OCI-LY7 (cell line): ENCODE measurements around the gene UBE2G2. TPM values are rescaled to one million over a fixed set of nuclear protein-coding genes. Genes with fewer than 3 reads are reported as not detected.

Source experiments
- BruUV-seq: library from RNA; stranded (reverse); fragments of 400-500 nt; replicated peaks from 2 replicates; lab custom pipeline; 2021; lab: Mats Ljungman, UMichigan
- CTCF ChIA-PET: fragments of 300-600 bp; sonication (Branson Sonifier 250); formaldehyde crosslinking; loops from one replicate; lab custom pipeline; 2022; ENCODE audit warnings: antibody characterized with exemption; ENCODE audit not compliant: unreplicated experiment; lab: Charles Lee
- POLR2A ChIA-PET: fragments of 300-600 bp; sonication (Branson Sonifier 250); formaldehyde crosslinking; loops from one replicate; lab custom pipeline; 2022; ENCODE audit warnings: antibody characterized with exemption; lab: Charles Lee
- DNase-seq: peaks from one replicate; pipeline ENCODE4 v3.0.0-alpha.2; 2015; ENCODE audit warnings: low spot score
- H2AFZ ChIP-seq: fragments of 200-600 bp; sonication (generic), shearing (Covaris generic); 2 replicates; pipeline ENCODE4 v1.6.1; 2014; ENCODE audit warnings: mild to moderate bottlenecking, antibody characterized with exemption, low read length, moderate library complexity
- H3K27ac ChIP-seq: fragments of 200-600 bp; sonication (generic); 2 replicates; pipeline ENCODE4 v1.5.1; 2014; ENCODE audit warnings: mixed run types, low read depth, mild to moderate bottlenecking, moderate library complexity, low read length, inconsistent platforms; ENCODE audit not compliant: poor library complexity, severe bottlenecking
- H3K36me3 ChIP-seq: fragments of 200-600 bp; sonication (generic); 2 replicates; pipeline ENCODE4 v1.6.1; 2014; ENCODE audit warnings: mild to moderate bottlenecking, antibody characterized with exemption, low read length, moderate library complexity, mixed read lengths; ENCODE audit not compliant: insufficient read depth
- H3K4me1 ChIP-seq: fragments of 200-600 bp; sonication (generic); 2 replicates; pipeline ENCODE4 v1.5.1; 2014; ENCODE audit warnings: mild to moderate bottlenecking, low read length; ENCODE audit not compliant: insufficient read depth, poor library complexity, severe bottlenecking
- H3K4me2 ChIP-seq: fragments of 200-600 bp; sonication (generic); 2 replicates; pipeline ENCODE4 v1.6.1; 2014; ENCODE audit warnings: mild to moderate bottlenecking, low read length
- H3K4me3 ChIP-seq: fragments of 200-600 bp; sonication (generic); 2 replicates; pipeline ENCODE4 v1.5.1; 2014; ENCODE audit warnings: mild to moderate bottlenecking, low read depth, low read length; ENCODE audit not compliant: poor library complexity, severe bottlenecking
- H3K79me2 ChIP-seq: fragments of 200-600 bp; sonication (generic); 2 replicates; pipeline ENCODE4 v1.6.1; 2016; ENCODE audit warnings: low read depth, mild to moderate bottlenecking, low read length, moderate library complexity, mixed read lengths; ENCODE audit not compliant: insufficient read depth
- H3K9me2 ChIP-seq: fragments of 200-600 bp; sonication (generic); 2 replicates; pipeline ENCODE4 v1.6.1; 2016; ENCODE audit warnings: mild to moderate bottlenecking, low read length, mixed read lengths; ENCODE audit not compliant: insufficient read depth
- H3K9me3 ChIP-seq: fragments of 200-600 bp; sonication (generic); 2 replicates; pipeline ENCODE4 v1.6.1; 2014; ENCODE audit warnings: mild to moderate bottlenecking, mixed run types, low read length, mixed read lengths
- H4K20me1 ChIP-seq: fragments of 200-600 bp; sonication (generic); 2 replicates; pipeline ENCODE4 v1.6.1; 2014; ENCODE audit warnings: mild to moderate bottlenecking, antibody characterized with exemption, low read length, moderate library complexity, mixed read lengths; ENCODE audit not compliant: insufficient read depth
- EZH2phosphoT487 ChIP-seq: fragments of 200-600 bp; sonication (generic); IDR thresholded peaks from 2 replicates; pipeline ENCODE4 v1.6.1; 2018; ENCODE audit warnings: low read depth, borderline replicate concordance, mild to moderate bottlenecking, mixed run types, antibody characterized with exemption, low read length, moderate library complexity, mixed read lengths
- intact Hi-C: fragments of 100-400 bp; cut with micrococcal nuclease; formaldehyde crosslinking; loops from one replicate; pipeline ENCODE4 v1.10.0; 2022; ENCODE audit not compliant: unreplicated experiment
- total RNA-seq, 2 experiments: library from RNA; depleted of rRNA in 1 of 2; stranded (reverse); fragments of >200 nt in 1 of 2; shearing (Covaris generic) in 1 of 2; gene quantifications; 2 replicates each; pipeline ENCODE4 v1.2.3, GENCODE V29; 2014 to 2022
- TF ChIP-seq, protein P1 (sequence below): fragments of 200-600 bp; sonication (generic); conservative IDR thresholded peaks from 2 replicates; pipeline ENCODE4 v1.5.1; 2014; ENCODE audit warnings: mild to moderate bottlenecking, antibody characterized with exemption, low read length, moderate library complexity, mixed read lengths

UBE2G2 gene
- total RNA-seq, 2 experiments from 2014 or later, result 104 to 141 TPM

GRCh38 chr21:44828362-44829056 is 26.9 kb upstream of the UBE2G2 start:
- Histone ChIP-seq H3K9me3 (peaks cover 3% of the 10 kb centered on the region), H4K20me1 (no peaks in the 10 kb centered on the region), H3K4me1 (peaks cover 10% of the 10 kb centered on the region), H3K79me2 (no peaks in the 10 kb centered on the region), H2AFZ (no peak overlapping the region), H3K4me2 (no peak overlapping the region), H3K27ac (no peak overlapping the region), H3K36me3 (no peaks in the 10 kb centered on the region), H3K9me2 (no peaks in the 10 kb centered on the region), H3K4me3 (no peak overlapping the region)
- intact Hi-C loops, result no loop called here
- no TSS peak for BruUV-seq
- DNase-seq, result no peak
- POLR2A ChIA-PET, result interaction anchor here (0.6 to 0.8 kb wide), 4 partner anchors 49 to 1406 kb away, joined by 3 to 4 read pairs (median 3); no protein-coding TSS in a partner anchor
- TF ChIP-seq, protein P1, sequence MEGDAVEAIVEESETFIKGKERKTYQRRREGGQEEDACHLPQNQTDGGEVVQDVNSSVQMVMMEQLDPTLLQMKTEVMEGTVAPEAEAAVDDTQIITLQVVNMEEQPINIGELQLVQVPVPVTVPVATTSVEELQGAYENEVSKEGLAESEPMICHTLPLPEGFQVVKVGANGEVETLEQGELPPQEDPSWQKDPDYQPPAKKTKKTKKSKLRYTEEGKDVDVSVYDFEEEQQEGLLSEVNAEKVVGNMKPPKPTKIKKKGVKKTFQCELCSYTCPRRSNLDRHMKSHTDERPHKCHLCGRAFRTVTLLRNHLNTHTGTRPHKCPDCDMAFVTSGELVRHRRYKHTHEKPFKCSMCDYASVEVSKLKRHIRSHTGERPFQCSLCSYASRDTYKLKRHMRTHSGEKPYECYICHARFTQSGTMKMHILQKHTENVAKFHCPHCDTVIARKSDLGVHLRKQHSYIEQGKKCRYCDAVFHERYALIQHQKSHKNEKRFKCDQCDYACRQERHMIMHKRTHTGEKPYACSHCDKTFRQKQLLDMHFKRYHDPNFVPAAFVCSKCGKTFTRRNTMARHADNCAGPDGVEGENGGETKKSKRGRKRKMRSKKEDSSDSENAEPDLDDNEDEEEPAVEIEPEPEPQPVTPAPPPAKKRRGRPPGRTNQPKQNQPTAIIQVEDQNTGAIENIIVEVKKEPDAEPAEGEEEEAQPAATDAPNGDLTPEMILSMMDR, result no peak
- no peak for TF ChIP-seq EZH2phosphoT487
- CTCF ChIA-PET, result no interaction called here

DNA sequence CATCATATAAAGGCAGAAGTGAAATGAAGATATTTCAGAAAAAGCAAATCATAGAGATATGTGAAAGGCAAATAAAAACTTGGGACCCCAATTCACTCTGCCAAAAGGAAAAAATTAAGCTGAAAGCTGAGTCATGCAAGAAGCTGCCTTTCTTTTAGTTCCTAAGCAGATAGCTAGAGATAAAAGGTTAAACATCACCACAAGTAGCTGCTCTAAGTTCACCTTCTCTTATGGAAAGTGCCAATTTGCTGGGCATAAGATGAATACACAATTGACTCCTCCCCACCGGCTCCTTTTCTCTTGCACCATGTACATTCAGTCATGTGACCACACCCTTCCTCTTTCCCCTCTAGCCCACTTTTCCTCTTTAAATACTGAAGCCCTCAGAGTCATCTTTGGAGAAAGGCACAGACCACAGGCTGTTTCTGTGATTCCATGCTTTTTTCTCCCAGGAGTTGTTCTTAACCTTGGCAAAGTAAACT is 21.6 kb upstream of the UBE2G2 start:
- no peaks in the 10 kb centered on the region for H3K36me3 ChIP-seq
- no TSS peak for BruUV-seq
- H4K20me1 ChIP-seq, result no peaks in the 10 kb centered on the region
- ChIA-PET CTCF (no interaction called here), POLR2A (no interaction called here)
- intact Hi-C loops, result no loop called here
- no peak overlapping the region for H3K27ac ChIP-seq
- H3K79me2 ChIP-seq, result no peaks in the 10 kb centered on the region
- H3K4me3 ChIP-seq, result no peak overlapping the region
- H2AFZ ChIP-seq, result no peak overlapping the region
- no peak for DNase-seq
- H3K4me2 ChIP-seq, result no peak overlapping the region
- no peak for TF ChIP-seq EZH2phosphoT487
- TF ChIP-seq, protein P1, result no peak
- H3K4me1 ChIP-seq, result no peaks in the 10 kb centered on the region
- peaks cover 15% of the 10 kb centered on the region for H3K9me3 ChIP-seq
- no peaks in the 10 kb centered on the region for H3K9me2 ChIP-seq
